Measurements from ENCODE around the gene RANBP1.
"Not testable (repeated sequence)": the region's sequence is repeated elsewhere in the genome, so short reads cannot be mapped to it uniquely, and the experiment has no call there.

RANBP1 gene

DNA sequence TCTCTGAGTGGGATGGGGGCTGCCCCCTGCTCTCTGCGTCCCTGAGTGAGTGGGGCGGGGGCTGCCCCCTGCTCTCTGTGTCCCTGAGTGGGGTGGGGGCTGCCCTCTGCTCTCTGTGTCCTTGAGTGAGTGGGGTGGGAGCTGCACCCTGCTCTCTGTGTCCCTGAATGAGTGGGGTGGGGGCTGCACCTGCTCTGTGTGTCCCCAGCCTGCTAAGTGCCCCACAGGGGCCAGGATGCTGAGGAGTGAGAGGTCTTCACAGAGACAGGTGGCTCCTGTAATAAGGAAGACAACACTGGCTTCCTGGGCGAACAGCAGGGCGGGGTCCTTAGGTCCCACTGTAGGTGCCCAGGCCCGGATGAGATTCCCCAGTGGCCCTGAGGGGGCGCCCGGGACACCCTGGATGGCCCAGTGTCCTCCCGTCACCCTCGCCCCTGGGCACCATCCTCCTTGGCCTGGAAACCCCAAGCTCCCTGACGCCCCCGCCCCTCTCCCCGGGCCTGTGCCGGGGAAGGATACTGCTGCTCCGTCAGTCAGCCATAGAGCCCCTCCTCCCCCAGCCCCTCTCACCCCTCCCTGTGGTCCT is 38.8 kb downstream of the RANBP1 start:
- DNase-seq (ENCODE audit: low spot score): no peak

DNA sequence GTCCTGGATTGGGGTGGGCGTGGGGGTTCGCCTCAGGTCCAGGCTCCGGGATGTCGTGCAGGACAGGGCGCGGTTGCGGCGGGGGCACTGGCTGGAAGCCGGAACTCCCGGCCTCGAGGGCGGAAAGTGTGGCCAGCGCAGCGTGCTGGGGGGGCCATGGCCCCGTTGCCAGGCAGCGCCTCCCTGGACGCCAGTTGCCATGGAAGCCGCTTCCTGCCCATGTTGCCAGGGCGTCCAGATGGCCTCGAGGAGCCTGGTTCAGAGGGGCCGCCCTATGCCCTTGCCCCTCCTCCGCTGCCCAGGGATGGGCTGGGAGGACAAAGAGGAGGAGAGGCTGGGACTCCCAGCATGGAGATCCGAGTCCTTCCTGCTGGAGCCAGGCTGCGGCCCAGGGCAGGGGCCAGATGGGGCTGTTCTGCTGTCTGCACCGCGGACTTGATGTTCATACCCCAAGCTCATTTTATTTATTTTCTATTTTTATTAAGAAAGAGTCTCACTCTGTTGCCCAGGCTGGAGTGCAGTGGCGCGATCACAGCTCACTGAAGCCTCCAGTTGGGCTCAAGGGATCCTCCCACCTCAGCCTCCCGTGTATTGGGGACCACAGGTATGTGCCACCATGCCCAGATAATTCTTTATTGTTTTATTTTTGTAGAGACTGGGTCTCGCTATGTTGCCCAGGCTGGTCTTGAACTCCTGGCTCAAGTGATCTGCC is 39.6 kb downstream of the RANBP1 start:
- peak; percentile 43 for DNase-seq (ENCODE audit: low spot score)

DNA sequence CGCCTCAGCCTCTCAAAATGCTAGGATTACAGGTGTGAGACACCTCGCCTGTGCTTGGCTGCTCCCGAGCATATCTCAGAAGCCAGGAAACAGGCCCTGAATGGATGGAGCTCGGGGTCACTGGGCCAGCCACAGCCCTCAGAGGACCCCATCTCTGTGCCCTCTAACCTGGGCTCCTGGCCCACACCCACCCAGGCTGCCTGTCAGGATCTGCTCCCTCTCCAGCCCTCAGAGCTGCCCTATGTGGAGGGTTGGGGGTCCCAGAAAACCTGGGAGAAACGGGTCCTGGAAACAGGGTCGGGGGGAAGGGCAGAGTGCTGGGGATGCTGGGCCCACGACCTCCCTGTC is 40.1 kb downstream of the RANBP1 start:
- no peak for DNase-seq (ENCODE audit: low spot score)

DNA sequence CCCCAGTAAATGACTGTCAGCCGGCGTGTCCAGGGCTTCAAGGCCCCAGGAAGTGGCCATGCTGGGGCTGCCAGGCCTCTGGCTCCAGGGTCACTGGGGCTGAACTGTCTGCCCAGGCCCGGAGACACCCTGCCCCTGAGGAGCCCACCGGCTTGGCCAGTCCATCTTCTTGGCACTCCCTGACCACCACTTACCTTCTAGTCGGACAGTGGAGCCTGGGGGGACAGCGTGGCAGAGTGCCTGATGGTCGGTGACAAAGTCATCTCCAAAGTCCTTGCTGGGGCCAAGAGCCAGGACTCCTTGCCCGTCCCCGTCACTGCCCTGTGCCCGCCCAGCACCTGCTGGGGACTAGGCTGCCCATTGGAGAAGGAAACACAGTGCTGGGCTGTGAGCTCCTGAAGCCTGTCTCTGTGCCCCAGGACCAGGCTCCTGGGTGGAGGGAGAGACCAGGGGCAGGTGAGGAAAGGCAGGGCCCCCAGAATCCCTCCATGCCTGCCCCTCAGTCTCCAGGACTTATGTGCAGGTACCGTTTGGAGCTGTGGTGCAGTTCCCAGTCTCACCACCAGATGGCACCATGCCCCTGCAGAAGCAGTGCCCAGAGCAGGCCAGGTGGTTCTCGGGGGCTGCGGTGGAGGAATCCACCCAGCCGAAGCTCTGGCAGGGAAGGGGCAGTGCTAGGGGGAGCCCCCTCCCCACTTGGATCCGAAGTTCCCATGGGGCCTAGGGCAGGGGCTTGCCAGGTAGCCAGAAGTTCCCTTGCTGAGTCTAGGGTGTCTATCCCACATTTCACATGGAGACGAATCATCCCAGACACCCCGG is 40.9 kb downstream of the RANBP1 start:
- peak; percentile 86 for DNase-seq (ENCODE audit: low spot score)

DNA sequence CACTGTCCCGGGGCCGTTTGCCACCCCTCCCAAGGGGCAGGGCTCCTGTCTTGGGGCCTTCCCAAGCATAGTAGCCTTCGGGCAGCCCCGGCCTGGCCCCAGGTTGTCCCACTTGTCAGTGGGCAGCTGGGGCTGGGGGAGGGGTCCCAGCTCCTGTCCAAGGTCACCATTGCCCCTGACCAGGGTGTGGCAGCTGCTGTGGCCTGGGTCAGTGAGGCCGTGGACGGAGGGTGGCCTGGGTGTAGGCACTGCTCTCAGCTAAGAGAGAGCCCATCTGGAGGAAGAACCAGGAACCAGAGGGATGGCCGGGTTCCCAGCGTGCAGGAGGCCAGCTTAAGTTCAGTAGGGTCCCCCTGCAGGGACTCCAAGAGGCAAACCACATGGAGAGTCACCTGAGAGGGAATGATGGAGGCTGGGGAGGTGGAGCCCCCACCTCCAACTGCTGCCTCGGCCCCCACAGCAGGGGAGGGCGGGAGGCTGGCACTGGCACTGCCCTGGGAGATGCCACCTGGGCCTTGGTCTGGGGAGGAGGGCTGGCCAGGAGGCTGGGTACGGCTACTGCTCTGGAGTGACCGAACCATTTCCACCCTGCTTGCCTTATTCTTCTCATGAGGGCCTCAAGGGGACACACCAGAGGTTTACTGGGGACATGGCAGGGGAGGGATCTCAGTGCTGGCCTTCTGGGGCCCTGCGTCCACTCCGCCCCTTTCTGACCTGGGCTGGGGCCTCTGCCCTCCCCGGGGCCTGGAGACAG is 41.7 kb downstream of the RANBP1 start:
- DNase-seq (ENCODE audit: low spot score): no peak

DNA sequence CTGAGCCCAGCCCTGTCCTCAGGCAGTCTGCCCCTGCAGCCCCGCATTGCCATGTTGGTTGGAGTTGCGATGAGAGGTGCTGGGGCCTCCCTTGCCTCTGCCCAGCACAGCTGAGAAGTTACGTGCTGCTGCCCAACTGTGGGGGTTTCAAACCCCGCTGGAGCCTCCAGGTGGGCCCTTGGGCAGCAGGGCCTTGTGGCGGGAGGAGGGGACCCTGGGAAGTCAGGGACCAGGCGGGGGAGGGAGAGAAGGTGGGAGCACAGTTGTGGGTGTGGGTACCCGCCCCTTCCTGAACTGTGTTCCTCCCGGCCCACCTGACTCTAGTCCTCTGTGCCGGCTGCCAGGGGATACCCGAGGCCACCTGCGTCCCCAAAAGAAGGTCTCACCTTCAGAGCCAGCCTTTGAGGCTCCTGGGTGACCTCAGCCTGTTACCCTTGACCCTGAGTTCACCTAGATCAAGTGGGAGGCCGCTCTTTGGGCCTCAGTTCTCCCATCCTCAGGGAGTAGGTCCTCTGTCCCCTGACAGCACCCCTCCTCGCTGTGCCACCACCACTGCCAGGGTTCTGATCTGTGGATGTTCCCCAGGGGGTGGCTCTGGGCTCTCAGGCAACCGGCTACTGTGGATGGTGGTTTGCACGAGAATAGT is 42.6 kb downstream of the RANBP1 start:
- DNase-seq (ENCODE audit: low spot score): no peak

DNA sequence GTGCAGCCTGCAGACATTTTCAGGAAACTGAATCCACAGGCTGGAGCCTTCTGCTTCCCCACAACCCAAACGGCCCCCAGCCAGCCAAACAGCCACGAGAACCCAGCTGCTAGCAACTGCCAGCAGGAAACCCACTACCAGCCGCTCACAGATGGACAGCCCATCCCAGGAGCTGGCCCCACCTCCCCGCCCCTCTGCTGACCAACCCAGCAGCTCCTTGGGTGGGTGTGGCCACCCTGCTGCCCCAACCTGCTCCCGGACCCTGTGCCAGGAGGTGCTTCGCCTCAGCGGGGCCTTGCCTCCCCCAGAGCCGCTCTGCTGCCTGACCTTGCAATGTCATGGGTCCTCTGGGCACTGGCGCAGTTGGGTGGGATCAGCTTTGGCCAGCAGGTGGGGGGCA is 43.2 kb downstream of the RANBP1 start:
- no peak for DNase-seq (ENCODE audit: low spot score)

DNA sequence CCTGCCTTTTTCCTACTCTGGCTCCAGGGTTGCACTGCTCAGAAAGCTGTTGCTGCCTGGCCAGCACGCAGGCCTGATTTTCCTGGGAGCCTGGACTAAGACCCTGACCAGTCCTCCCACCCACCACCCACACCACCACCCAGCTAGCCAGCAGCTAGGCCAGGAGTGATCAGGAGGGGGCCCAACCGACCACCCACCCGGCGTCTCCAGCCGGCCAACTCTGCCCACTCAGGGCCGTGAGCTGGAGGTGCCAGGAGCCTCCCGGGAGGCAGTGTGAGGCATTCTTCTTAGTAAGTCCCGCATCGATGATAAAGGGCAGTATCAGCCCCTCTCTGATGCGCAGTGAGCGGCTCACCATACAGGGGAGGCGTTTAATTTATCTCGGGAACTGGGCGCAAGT is 43.6 kb downstream of the RANBP1 start:
- DNase-seq (ENCODE audit: low spot score): not testable (repeated sequence)

DNA sequence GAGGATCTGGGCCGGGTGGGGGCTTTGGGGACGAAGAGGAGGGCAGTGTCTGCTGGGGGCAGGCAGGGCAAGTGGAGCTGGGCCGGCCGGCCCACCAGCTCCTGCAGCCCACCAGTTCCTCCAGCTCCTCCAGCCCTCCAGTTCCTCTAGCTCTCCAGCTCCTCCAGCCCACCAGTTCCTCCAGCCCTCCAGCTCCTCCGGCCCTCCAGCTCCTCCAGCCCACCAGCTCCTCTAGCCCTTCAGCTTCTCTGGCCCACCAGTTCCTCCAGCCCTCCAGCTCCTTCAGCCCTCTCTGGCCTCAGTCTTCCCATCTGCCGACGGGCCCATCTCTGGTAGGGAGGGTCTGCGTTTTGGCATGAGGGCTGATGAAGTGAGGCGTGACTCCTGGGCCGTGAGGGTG is 44.1 kb downstream of the RANBP1 start:
- DNase-seq (ENCODE audit: low spot score): no peak

DNA sequence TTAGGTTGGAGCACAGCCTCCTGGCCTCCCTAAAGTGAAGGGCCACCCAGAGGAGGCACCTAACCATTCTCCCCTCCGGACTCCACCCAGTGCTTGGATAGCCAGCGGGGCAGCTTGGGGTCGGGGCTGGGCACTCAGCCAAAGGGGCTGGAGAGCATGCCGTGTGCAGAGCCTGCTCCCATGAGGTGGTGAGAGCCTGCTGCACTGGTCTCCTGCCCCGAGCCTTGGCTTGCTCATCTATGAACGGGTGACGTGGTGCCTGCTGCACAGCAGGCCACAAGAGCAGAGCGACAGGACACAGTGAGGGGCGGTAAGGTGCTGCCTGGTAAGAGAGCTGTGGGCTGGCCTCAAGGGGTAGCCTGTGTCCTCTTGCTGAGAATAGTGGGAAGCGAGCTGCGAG is 49.0 kb downstream of the RANBP1 start:
- no peak for DNase-seq (ENCODE audit: low spot score)

DNA sequence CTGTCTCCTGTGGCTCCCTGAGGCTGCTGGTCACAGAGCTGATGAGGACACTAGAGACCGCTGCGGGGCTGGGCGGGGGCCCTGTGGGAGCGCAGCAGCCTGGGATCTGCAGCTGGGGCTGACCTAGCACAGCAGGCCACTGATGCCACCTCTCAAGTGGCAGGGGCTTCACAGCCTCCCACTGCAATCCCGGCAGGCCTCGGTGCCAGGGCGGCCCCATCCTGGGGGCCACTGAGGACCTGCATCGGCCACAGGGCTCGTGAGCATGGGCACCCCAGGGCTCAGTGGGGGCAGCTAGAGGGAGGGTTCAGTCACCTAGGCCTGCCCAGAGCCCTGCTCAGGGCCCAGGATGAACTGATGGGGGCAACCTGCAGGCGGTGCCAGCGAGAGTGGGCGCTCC is 49.5 kb downstream of the RANBP1 start:
- no peak for DNase-seq (ENCODE audit: low spot score)

DNA sequence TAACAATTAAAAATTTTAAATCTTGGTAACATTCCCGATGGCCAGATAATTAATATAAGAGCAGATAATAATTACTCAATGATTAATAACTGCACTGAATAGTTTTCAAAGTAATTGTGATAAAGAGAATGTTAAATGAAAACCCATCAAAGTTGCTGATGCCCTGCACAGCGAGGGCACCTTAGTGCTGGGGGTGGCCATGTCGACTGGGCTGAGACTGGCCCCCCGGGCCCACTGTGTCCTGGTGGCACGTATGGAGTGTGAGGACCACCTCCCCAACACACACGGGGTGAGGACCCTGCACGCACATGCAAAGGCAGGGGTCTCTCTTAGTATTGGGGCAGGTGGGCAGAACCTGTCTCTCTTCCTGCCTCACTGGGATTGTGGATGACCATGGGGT is 50.0 kb downstream of the RANBP1 start:
- no peak for DNase-seq (ENCODE audit: low spot score)

DNA sequence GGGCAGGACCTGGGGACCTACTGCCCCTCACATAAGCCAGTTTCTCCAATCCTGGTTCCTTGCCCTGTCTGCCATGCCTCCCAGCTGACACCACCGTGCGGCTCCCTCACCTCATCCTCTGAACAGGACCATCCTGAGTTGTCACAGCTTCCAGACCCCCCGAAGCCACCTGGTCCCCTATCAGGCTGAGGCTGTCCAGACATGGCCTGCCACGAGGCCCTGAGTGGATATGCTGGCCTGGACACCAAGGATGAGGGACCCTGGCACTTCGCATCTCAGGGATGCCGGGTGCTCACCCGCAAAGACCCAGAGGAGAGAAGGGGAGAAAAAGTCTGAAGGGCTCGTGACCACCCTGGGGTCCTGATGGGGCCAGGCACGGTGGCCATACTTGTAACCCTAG is 50.8 kb downstream of the RANBP1 start:
- DNase-seq (ENCODE audit: low spot score): no peak

DNA sequence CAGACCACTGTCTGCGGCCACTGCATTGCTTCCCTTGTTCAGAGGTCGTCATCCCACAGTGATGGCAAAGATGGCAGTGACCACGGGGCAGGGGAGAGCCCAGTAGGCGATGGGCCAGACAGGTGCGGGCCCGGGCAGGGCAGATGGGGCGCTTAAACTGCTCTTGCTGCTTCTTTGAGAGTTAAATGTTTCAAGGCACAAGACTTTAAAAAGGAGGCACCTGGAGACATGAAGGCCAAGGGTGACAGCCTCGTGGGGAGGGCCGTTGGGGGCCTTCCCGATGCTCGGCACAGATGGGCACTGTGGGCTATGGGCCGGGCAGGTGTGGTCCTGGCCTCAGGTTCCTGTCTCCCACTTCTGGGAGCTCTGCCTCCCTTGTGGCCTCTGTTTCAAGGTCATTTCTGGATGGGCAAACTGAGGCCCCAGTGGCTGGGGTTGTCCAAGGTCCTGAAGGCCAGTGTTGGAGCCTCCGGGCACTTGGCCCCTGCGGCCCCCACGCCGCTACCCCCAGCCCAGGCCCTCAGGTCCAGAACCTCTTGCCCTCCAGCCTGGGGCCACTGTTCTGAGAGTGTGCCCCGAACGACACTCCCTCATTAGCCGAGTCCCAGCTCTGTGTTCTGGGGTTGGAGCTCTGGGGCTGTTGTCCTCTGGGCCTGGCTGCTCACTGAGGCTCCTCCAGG is 51.9 kb downstream of the RANBP1 start:
- DNase-seq (ENCODE audit: low spot score): no peak

DNA sequence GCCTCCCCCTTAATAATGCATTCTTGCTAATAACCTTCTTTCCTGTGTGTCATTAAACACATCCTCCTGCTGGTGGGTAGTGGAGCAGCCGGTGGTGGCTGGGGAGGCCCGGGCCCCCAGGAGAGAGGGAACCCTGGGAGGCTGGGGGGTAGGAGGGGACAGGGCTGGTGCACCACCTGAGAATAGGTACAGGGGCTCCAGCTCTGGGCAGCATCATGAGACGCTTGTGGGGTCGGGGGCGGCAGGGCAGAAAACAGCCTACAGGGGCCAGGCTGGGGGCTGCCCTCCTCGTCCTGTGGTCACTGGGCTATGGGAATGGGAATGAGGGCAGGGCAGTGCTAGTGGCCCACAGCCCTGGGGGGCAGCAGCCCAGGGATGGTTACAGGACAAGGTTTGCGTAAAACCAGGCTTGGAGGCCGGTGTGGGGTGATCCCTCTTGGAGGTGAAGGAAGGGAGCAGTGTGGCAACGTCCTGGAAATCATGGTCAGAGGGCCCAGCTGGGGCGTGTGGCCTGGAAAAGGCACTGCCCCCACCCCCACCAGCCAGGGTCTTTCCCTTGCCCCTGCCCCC is 53.4 kb downstream of the RANBP1 start:
- DNase-seq (ENCODE audit: low spot score): no peak

DNA sequence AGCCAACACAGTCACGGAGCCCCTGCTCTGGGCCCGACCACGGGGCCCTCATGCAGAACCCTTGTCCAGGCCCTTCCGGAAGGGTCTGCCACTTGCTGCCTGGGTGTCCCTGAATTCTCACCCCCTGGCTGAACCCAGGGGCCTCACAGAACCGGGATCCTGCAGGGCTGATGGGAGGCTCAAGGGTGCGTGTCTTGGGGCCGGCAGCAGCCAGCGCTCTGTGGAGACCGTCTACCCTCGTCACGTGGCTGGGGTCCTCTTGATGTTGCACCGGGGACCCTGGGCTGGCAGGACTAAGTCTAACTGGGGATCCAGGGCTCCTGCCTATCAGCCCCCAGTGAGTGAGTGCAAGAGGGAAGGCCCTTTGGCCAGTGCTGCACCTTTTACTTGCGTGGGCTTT is 54.3 kb downstream of the RANBP1 start:
- no peak for DNase-seq (ENCODE audit: low spot score)

DNA sequence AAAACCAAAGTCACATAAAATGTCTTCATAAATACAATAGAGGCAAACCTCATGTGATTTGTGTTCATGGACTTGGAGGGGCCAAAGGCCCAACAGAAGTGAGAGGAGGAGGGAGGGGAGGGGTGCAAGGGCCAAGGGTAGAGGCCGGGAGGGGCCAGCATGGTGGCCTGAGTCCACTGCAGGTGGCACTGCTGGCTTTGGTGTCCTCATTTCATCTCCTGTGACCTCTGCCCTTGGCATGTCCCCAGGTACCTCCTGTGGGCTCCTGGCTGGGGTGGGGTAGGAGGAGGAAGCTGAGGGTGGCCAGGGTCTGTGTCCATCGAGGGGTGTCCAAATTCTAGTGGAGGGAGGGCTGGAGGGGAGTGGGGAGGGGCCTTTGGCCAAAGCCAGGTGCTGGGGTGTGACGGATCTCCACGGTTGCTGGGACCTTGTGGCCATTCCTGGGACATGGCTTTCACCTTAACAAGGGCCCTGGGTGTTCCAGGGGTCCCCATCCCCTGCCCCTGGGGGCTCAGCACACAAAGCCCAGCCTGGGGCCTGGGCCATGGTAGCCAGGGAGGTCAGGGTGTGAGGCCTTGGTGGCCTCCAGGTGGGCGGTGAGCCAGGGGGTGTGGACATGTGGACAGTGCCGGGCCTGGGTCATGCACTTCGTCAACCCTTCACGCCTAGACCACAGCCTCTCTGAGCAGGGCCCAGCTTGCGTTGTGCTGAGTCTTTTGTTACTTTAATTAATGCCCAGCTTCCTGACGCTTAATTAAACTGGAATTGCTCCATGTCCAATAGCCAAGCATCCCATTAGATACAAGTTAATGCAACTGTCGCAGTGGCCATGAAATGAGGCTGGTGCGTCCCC is 55.6 kb downstream of the RANBP1 start:
- no peak for DNase-seq (ENCODE audit: low spot score)

DNA sequence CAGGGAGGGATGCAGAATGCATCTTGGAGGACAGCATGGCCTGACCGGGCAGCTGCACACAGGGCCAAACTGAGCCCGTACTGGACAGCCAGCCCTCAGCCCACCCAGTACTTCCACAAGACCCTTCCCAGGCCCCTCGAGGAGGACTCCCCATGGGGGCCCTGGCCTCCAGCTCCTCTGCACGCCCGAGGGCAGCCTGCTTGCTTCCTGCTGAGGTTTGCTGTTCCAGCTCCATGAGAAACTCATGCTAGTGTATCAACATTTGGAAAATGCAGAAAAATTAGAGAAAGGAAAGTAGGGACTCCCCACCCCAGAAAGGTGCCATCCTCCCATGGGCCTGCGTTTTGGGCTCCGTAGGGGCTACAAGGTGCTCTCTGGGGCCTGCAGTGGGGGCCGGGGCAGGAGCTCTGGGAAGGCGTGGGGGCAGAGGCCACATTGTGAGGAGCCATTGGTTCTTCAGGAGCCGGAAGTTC is 56.3 kb downstream of the RANBP1 start:
- no peak for DNase-seq (ENCODE audit: low spot score)

DNA sequence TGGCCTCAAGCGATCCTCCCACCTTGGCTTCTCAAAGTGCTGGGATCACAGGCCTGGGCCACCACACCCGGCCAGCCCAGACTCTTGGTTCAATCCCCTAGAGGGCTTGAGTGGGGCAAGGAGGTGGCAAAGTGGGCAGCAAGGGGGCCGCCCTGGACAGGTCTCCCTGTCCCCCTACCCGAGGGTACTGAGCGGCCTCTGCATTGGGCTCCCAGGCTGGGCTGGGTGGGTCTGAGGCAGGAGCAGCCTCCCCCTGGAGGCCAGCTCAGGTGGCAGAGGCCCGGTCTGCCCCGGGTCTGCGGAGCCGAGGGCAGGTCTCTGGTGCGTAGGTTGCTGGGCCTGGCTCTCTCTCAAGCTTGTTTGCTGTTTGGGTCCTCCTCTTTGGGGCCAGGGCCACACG is 57.3 kb downstream of the RANBP1 start:
- DNase-seq (ENCODE audit: low spot score): no peak

DNA sequence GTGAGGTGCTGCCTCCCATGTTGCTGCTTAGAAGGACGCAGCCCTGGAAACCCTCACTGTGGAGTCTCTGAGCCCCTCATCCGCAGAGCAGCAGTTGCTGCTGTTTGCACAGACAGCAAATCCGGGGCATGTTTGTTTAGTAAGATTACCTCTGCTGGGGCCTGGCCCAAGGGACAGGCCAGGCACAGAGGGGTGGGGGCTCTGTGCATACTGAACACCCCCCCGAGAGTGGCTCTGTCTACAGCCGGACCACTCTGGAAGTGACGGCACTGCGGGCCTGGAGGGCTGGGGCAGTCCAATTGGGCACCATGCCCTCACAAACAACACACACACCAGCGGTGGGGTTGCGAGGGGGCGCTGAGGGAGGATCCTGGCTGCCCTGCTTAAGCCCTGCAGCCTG is 57.9 kb downstream of the RANBP1 start:
- no peak for DNase-seq (ENCODE audit: low spot score)
